Lower leg skin (tissue), 3 donors: Measurements from ENCODE around the gene SLC28A3.

Source experiments
- CTCF ChIP-seq, 3 donors: fragments of 450-650 bp; IDR thresholded peaks; one replicate each; pipeline ENCODE4 v1.5.1; 2016; ENCODE audit warnings: antibody characterized with exemption in 3 of 3, mild to moderate bottlenecking in 3 of 3, moderate library complexity in 2 of 3
- POLR2A ChIP-seq, 2 donors: fragments of 450-650 bp; IDR thresholded peaks; one replicate each; pipeline ENCODE4 v1.6.1; 2016 to 2017; ENCODE audit warnings: antibody characterized with exemption in 2 of 2, mild to moderate bottlenecking in 1 of 2, moderate library complexity in 1 of 2

- TF ChIP-seq CTCF (IDR thresholded peaks at IDR 0.05): no peak
- no peak for TF ChIP-seq POLR2A (IDR thresholded peaks at IDR 0.05)
These were observed 42.6 kb upstream of the SLC28A3 start for GRCh38 chr9:84383178-84383577.
